Measurements from ENCODE around the gene SMYD4. TPM values are rescaled to one million over a fixed set of nuclear protein-coding genes. Genes with fewer than 3 reads are reported as not detected.
"Not testable (repeated sequence)": the region's sequence is repeated elsewhere in the genome, so short reads cannot be mapped to it uniquely, and the experiment has no call there.

SMYD4 gene
- total RNA-seq, 1 donor from 2014 or later: 4.6 TPM

DNA sequence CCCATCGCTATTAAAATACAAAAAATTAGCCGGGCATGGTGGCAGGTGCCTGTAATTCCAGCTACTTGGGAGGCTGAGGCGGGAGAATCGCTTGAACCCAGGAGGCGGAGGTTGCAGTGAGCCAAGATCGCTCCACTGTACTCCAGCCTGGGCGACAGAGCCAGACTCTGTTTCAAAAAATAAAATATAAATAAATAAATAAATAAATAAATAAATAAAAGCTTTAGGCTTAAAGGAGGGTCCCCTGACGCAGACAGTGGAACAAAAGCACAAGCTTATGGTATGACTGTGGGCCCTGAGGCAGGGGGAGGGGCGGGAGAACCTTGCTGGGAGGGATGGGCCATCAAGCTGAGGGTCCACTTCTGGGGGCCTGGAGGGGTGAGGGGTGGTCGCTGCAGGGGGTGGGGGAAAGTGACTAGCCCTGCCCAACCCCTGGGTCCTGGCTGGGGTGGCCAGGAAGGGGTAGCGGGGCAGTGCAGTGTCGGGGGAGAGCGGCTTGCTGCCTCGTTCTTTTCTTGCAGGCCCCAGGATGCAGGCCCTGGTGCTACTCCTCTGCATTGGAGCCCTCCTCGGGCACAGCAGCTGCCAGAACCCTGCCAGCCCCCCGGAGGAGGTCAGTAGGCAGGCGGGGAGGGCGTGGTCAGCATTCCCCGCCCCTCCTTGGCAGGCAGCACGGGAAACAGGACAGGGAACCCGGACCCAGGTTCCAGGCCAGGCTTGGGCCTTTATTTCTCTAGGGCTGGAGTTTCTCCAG is 63.1 kb downstream of the SMYD4 start:
- TF ChIP-seq, protein P1, sequence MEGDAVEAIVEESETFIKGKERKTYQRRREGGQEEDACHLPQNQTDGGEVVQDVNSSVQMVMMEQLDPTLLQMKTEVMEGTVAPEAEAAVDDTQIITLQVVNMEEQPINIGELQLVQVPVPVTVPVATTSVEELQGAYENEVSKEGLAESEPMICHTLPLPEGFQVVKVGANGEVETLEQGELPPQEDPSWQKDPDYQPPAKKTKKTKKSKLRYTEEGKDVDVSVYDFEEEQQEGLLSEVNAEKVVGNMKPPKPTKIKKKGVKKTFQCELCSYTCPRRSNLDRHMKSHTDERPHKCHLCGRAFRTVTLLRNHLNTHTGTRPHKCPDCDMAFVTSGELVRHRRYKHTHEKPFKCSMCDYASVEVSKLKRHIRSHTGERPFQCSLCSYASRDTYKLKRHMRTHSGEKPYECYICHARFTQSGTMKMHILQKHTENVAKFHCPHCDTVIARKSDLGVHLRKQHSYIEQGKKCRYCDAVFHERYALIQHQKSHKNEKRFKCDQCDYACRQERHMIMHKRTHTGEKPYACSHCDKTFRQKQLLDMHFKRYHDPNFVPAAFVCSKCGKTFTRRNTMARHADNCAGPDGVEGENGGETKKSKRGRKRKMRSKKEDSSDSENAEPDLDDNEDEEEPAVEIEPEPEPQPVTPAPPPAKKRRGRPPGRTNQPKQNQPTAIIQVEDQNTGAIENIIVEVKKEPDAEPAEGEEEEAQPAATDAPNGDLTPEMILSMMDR (conservative IDR thresholded peaks at IDR 0.05; ENCODE audit: low read depth, low read length): no peak
- DNase-seq (ENCODE audit: low read depth): no peak
- no peak overlapping the region for H3K4me3 ChIP-seq (ENCODE audit: low read depth, low read length)

DNA sequence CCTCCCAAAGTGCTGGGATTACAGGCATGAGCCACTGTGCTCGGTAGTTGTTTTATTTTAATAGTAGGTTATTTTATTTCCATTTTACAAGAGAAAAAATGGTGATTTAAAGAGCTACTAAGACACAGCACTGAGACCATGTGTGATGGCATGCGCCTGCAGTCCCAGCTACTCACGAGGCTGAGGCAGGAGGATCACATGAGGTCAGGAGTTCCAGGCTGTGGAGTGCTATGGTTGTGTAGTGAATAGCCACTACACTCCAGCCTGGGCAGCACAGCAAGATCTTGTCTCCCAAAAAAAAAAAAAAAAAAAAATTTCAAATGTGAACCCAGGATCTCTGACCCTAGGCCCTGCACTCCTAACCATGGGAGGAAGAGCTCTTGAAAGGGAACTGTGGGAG is 64.1 kb downstream of the SMYD4 start:
- no peak for DNase-seq (ENCODE audit: low read depth)
- TF ChIP-seq, protein P1 (conservative IDR thresholded peaks at IDR 0.05; ENCODE audit: low read depth, low read length): no peak
- H3K4me3 ChIP-seq (ENCODE audit: low read depth, low read length): no peak overlapping the region

DNA sequence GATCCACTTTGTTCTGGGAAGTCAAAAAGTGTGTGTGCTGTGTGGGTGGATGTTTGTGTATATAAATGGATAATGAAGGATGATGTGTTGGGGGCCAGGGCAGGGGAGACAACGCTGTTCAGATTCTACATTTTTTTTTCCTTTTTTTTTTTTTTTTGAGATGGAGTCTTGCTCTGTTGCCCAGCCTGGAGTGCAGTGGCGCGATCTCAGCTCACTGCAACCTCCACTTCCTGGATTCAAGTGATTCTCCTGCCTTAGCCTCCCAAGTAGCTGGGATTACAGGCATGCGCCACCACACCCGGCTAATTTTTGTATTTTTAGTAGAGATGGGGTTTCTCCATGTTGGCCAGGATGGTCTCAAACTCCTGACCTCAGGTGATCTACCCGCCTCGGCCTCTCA is 65.0 kb downstream of the SMYD4 start:
- not testable (repeated sequence) for H3K4me3 ChIP-seq (ENCODE audit: low read depth, low read length); DNase-seq (ENCODE audit: low read depth)

DNA sequence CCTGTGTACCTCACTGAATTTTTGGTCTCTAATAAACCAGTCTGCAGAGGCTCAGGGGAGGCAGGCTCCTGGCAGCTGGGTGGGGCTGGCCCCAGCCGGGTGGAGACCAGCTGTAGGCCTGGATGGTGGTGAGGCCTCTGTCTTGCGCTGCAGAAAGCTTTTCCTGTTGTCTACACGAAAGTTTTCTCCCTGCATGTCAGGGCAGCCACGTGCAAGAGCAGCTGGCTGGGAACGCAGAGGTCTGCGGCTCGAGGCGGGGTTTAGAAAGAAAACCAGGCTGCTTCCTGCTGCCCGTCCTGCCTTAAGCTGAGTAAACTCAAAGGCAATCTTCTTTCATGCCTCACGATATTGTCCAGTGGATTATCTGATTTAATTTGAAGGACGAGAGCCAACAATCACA is 65.4 kb downstream of the SMYD4 start:
- TF ChIP-seq, protein P1 (conservative IDR thresholded peaks at IDR 0.05; ENCODE audit: low read depth, low read length): no peak

DNA sequence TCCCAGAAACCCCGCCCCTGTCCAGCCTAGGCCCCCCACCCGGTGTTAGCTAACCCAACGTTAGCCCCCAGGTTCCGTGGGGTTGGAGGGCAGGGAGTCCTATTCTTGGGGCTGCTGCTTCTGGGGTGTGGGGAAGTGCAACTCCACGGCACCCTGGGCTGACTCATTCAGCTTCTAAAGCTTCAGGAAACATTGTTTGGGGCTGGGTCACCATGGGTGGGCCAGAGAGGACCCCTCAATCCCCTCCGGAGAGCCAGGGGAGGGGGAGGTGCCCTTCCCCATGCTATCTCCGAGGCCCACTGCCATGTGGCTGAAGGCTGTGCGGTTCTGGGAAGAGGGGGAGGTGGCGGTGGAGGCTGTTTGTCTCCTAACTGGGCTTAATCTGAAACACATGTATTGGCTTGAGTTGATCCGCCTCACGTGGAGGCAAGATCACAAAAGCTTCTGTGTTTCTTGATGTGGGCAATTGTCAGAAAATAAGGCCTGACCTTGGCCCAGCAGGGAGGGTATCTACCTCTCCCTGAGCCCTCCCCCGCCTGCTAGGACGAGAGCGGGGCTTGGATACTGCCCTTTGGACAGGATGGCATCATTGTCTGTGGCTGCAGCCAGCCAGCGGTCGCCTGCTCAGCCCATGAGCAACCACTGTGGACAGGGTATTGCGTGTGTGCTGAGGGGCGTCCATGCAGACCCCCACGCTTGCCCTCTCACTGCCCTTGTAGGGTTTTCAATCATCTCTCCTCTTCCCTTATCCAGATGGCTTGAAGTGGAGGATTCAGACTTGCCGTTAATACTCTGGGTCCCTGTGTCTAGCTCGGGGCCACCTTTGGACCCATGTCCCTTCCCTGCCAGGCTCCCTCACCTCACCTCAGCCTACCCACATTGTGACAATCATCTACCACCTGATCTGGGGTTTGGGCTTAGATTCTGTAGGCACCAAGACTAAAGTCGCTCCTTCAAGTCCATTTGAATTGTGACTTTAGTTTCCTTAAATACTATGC is 66.5 kb downstream of the SMYD4 start:
- DNase-seq (ENCODE audit: low read depth): no peak
- no peak overlapping the region for H3K4me3 ChIP-seq (ENCODE audit: low read depth, low read length)
- TF ChIP-seq, protein P1 (conservative IDR thresholded peaks at IDR 0.05; ENCODE audit: low read depth, low read length): no peak

More for the DNA sequence above, 65.4 kb downstream of the SMYD4 start:
- no peak overlapping the region for H3K4me3 ChIP-seq (ENCODE audit: low read depth, low read length)
- no peak for DNase-seq (ENCODE audit: low read depth)

DNA sequence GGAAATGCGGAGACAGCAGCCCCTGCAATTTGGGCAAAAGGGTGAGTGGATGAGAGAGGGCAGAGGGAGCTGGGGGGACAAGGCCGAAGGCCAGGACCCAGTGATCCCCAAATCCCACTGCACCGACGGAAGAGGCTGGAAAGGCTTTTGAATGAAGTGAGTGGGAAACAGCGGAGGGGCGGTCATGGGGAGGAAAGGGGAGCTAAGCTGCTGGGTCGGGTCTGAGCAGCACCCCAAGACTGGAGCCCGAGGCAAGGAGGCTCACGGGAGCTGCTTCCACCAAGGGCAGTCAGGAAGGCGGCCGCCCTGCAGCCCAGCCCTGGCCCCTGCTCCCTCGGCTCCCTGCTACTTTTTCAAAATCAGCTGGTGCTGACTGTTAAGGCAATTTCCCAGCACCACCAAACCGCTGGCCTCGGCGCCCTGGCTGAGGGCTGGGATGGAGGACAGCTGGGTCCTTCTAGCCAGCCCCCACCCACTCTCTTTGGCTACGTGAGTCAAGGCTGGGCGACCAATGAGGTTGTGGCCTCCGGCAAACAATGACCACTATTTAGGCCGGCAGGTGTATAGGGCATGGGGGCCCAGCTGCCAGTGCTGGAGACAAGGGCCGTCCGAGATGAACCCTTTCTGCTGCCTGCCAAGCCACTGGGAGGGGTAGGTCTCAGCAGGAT is 67.3 kb downstream of the SMYD4 start:
- no peak for DNase-seq (ENCODE audit: low read depth)
- TF ChIP-seq, protein P1 (conservative IDR thresholded peaks at IDR 0.05; ENCODE audit: low read depth, low read length): no peak
- H3K4me3 ChIP-seq (ENCODE audit: low read depth, low read length): no peak overlapping the region

DNA sequence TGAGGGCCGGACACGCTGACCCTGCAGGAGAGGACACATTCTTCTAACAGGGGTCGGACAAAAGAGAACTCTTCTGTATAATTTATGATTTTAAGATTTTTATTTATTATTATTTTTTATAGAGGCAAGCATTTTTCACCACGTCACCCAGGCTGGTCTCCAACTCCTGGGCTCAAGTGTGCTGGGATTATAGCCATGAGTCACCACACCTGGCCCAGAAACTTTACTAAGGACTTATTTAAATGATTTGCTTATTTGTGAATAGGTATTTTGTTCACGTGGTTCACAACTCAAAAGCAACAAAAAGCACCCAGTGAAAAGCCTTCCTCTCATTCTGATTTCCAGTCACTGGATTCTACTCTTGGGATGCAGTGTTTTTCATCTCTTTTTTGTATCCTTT is 70.2 kb downstream of the SMYD4 start:
- no peak for DNase-seq (ENCODE audit: low read depth)

More for the DNA sequence above, 70.2 kb downstream of the SMYD4 start:
- TF ChIP-seq, protein P1 (conservative IDR thresholded peaks at IDR 0.05; ENCODE audit: low read depth, low read length): no peak
- no peak overlapping the region for H3K4me3 ChIP-seq (ENCODE audit: low read depth, low read length)
